ENCODE data around the gene JAKMIP2.

Gene JAKMIP2

GRCh38 chr5:147697380-147697779 is 85.1 kb downstream of the JAKMIP2 start:
- DNase-seq (ENCODE audit: low read depth), result no peak

GRCh38 chr5:147694772-147695171 is 87.8 kb downstream of the JAKMIP2 start:
- DNase-seq (ENCODE audit: low read depth), result no peak

- no peak for DNase-seq (ENCODE audit: low read depth)
These were observed 89.3 kb downstream of the JAKMIP2 start for GRCh38 chr5:147693233-147693632.

- DNase-seq (ENCODE audit: low read depth), result no peak
These were observed 91.4 kb downstream of the JAKMIP2 start for GRCh38 chr5:147691130-147691529.

- DNase-seq (ENCODE audit: low read depth), result no peak
These were observed 91.9 kb downstream of the JAKMIP2 start for GRCh38 chr5:147690595-147690994.

GRCh38 chr5:147689426-147689825 is 93.1 kb downstream of the JAKMIP2 start:
- peak; percentile 18 for DNase-seq (ENCODE audit: low read depth)

GRCh38 chr5:147688656-147689356 is 93.7 kb downstream of the JAKMIP2 start:
- DNase-seq (ENCODE audit: low read depth), result peak; percentile 60

GRCh38 chr5:147687118-147687517 is 95.4 kb downstream of the JAKMIP2 start:
- DNase-seq (ENCODE audit: low read depth), result no peak

- no peak for DNase-seq (ENCODE audit: low read depth)
These were observed 96.1 kb downstream of the JAKMIP2 start for GRCh38 chr5:147686421-147686820.

- no peak for DNase-seq (ENCODE audit: low read depth)
These were observed 96.5 kb downstream of the JAKMIP2 start for GRCh38 chr5:147685993-147686392.

GRCh38 chr5:147675168-147675567 is 107.4 kb downstream of the JAKMIP2 start:
- DNase-seq (ENCODE audit: low read depth), result no peak

- DNase-seq (ENCODE audit: low read depth), result no peak
These were observed 108.1 kb downstream of the JAKMIP2 start for GRCh38 chr5:147674411-147674810.

GRCh38 chr5:147673791-147674190 is 108.7 kb downstream of the JAKMIP2 start:
- DNase-seq (ENCODE audit: low read depth), result no peak

- no peak for DNase-seq (ENCODE audit: low read depth)
These were observed 109.3 kb downstream of the JAKMIP2 start for GRCh38 chr5:147673266-147673665.

- DNase-seq (ENCODE audit: low read depth), result no peak
These were observed 111.2 kb downstream of the JAKMIP2 start for GRCh38 chr5:147671365-147671764.

GRCh38 chr5:147670815-147671214 is 111.7 kb downstream of the JAKMIP2 start:
- no peak for DNase-seq (ENCODE audit: low read depth)

GRCh38 chr5:147669169-147669869 is 113.2 kb downstream of the JAKMIP2 start:
- no peak for DNase-seq (ENCODE audit: low read depth)

GRCh38 chr5:147668385-147668784 is 114.1 kb downstream of the JAKMIP2 start:
- no peak for DNase-seq (ENCODE audit: low read depth)

GRCh38 chr5:147667363-147667762 is 115.2 kb downstream of the JAKMIP2 start:
- DNase-seq (ENCODE audit: low read depth), result no peak

- no peak for DNase-seq (ENCODE audit: low read depth)
These were observed 116.1 kb downstream of the JAKMIP2 start for GRCh38 chr5:147666419-147666818.

GRCh38 chr5:147661541-147661940 is 121.0 kb downstream of the JAKMIP2 start:
- no peak for DNase-seq (ENCODE audit: low read depth)

GRCh38 chr5:147659166-147659929 is 123.2 kb downstream of the JAKMIP2 start:
- DNase-seq (ENCODE audit: low read depth), result no peak
